HG03442 (cell line): ENCODE data around the gene RUNX1.
"Not testable (repeated sequence)": the region's sequence is repeated elsewhere in the genome, so short reads cannot be mapped to it uniquely, and the experiment has no call there.

ENCODE experiments used
- ATAC-seq: cut with Tn5 transposase; IDR thresholded peaks from one replicate; pipeline ENCODE4 v1.9.1; 2021; ENCODE audit warnings: mild to moderate bottlenecking, moderate library complexity; ENCODE audit not compliant: unreplicated experiment

RUNX1 gene

DNA sequence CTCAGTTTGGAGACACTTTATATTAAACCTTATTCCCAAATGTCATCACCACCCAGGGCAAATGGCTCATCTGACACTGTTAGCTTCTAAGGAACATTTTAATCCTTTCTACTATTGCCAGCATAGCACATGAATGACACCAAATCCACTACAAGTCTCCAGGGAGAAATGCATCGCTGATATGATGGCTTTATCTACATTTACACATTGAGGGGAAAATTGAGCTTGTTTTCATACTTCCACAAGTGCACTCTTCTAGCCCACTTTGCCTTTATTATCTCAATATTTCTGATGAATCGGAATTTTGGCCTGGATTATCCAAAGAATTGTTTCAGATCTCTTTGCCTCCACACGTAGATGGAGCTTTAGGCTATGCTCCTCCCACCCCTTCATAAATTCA is 75.4 kb downstream of the RUNX1 start:
- no peak for ATAC-seq

DNA sequence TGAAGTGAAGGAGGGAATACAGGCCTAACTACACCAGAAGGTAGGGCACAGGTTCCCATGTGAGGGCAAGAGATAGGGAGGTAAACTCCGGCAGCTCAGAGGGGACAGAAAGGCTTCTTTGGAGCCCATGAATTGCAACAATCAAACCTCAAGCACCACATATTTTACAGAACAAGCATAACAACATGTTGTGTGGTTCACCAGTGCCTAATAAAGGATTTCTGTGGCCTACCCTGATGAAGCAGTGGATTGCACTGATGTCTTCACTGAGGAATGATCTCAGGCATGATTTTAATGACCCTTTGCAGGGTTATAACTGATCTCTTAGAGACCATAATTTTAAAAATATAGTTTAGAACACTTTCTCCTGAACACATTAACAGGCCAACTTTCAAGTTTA is 77.4 kb downstream of the RUNX1 start:
- no peak for ATAC-seq

DNA sequence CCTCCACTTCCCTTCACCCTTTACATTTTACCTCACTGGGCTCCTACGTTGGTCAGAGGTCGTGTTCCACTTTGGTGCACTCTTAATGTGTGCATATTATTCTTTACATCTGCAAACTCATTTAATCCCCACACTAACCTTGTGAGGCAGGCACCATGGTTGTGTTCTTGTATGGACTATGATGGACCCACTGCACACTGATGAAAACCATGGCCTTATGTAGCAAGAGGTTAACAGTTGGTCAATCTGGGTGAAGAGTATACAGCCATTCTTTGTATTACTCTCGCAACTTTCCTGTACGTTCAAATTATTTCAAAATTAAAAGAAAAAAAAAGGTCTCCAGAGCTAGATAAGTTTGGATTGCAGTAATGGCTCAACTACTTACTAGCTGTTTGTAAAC is 78.5 kb downstream of the RUNX1 start:
- no peak for ATAC-seq

DNA sequence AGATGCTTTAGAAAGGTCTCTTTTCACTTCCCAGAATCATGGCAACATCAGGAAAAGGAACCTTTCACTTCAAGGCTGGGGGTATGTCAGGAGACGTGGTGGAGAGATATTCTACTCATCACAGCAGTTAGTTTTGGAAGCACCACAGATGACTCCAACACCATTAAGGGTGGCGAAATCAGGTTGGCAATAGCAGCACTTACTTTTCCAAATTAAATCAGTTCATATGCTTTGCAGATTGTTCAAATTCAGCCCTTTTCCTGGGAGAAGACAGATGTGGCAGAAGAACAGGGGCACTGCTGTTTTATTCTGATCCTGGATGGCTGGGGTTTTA is 79.0 kb downstream of the RUNX1 start:
- ATAC-seq = no peak

DNA sequence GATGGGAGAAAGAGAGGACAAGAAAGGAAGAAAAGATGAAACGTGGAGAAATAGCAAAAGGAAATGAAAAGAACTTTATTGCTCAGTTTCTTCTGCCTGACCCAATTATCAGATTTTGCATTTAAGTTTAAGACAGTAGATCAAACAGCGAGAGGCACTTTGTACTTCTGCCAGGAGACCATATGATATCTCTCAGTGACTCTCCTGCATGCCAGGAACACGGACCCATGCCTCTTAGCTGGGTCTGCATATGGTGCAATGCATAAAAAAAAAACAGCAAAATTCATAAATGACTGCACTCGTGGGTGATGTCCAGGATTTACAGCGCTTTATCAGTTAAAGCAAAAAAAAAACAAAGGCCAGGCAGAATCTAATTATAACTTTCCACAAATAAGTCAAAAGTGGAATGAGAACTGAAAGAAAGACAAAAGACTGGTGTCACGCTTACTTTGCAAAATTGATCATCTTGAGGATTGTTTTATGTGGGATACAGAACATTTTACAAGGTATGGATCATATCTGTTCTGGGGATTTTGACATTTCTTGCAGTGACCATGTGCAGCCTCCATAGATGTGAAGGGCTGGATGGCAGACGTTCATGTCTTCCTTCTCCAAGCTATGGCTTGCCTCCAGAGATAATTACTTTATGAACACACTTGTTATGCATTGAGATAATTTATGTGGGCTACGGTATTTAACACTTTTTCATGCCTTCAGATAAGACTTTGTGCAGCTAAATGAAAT is 79.5 kb downstream of the RUNX1 start:
- ATAC-seq = no peak

DNA sequence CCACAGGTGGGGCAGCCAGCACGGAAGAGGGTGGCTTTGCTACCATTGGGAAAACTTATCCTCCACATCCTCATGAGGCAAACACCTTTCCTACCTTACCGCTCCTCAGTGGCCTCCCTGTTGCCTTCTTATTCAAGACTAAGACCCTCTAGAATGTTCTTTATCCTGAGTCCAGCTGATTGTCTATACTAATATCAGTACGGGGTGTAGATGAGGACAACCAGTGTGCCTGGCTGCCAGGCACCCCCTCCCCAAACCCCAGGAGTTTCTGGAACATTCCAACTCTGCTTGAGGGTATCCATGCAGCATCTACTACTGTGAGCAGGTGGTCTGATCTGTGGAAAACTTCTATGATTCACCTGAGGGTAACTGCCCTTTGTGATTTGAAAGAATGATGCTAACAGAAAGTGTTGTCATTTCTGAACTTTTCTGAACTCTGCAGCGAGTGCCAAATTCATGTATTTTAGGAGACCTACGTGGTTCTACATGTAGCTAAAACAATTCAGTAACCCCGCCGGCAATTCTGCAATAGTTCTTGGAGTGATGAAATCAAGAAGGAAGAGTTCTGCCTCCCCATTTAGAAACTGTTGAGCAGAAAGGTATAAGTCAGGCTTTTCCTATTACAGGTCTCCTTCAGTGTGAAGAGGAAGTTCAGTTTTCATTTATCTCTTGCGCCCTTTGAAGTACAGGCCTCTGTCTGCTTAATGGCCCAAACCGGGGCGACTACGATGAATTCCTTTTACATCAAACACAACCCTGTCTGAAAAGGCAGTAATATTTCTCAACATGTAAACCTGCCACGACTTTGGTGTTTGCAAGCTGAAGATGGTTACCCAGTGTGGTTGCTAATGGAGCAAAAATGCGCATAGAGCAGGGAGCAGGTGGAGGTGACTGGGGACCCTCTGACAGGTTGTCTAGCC is 80.4 kb downstream of the RUNX1 start:
- no peak for ATAC-seq

DNA sequence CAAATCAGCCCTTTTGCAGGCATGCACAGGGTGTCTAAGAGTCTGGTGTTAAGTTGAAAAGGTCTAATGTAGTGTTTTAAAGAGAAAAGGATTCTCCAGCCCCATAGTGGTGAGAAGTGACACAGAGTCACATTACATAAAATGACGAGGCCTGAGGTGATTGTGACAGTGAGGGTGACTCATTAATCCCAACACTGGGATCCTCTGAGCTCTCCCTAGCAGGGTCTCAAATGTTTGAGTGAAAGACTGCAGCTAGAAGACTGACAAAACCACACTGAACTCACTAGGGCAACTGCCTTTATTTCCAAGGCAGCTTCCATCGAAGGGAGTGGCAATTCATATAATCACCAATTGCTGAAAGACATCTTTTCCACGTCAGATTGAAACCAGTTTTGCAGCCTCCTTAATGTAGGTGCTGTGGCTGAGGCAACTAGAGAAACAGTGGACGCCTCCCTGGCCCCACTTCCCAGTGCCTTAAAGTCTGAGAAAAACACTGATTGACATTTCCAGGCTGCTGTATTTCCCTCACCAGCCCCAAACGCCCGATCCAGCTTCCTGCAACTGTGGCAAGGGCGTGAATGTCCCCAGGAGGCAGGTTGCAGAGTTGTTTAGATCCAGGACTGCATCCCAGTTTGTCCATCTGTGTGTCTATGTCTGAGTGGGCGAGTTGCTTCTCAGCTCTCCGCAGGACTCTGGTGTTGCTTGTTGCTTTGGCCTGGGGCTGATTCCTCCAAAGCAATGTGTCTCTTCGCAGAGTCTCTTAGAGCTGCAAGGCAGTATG is 81.4 kb downstream of the RUNX1 start:
- ATAC-seq = no peak

DNA sequence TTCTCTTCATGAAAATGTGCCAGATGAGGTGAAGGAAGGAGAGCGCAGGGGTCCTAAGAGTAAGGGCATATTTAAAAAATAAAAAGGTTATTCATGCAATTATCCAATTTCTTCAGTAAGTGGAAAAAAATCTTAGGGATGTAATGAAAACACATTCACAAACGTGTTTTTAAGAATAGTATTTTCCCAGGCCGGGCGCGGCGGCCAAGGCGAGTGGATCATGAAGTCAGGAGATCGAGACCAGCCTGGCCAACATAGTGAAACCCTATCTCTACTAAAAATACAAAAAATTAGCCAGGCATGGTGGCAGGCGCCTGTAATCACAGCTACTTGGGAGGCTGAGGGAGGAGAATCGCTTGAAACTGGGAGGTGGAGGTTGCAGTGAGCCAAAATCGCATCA is 82.2 kb downstream of the RUNX1 start:
- not testable (repeated sequence) for ATAC-seq

DNA sequence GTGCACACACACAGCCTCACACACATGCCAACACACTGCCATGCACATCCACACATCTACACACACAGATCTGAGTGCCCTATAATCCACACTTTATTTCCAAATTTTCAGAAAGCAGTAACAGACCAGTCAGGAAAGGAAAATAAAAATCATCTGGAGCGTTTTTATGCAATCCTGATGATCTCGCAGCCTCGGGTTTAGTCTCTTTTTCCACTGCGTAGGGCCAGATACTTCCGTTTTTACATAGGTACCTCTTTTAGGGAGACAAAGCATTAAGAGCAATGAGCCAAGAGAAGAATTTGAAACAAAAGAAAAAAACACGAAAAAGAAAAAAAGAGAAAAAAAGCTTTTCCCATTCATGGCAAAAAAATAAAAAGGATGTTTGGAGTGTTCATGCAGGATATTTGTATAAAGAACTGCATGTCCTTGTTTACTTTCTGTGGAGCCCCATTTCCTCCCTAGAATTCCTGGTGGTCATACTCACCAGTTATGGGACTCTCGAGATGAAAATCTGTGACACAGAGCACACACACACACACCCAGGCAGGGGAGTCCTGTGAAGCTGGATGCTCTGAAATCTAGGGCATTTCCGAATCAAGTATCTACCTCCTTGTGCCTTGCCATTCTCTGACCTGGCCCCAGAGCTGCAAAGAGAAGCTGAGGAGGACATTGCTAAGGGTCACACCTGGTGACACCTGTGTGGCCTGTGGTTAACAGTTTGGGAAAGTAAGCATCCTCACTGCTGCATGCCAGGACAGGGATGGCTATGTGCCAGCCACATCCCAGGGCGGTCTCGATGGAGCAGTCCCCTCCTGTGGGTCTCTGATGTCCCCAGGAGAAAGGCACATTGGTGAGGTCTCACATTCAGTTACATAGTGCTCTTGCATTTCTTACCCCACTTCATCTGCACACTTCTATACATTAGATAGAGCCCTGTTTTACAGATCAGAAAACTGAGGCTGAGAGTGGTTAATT is 83.6 kb downstream of the RUNX1 start:
- ATAC-seq = no peak

DNA sequence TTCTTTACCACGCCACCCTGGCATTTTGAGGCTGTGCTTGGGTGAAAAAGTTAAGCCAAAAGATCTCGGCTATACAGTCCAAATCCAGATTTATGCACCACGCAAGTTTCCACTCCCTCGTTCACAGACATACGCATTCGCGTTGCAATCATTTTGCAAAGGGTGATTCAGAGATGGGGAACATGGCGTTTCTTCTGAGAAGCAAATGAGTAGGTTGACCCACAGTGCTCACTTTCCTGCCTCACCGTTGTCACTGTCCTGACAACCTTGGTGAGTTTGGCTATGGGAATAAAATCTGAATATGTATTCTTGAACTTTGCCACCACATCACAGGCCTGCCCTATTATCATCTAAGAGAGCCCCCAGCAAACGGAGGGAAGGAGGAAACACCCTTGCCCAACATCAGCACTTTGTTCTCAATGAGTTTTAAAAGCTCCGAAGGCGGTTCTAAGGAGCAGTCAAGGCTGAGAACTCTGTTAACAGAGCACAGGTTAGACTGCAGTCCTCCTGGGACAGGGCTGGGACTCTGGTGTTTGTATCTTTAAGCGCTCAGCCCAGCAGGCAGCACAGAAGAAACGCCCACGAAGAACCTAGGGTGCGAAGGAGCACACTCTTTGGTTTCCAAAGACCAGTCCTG is 86.4 kb downstream of the RUNX1 start:
- no peak for ATAC-seq

DNA sequence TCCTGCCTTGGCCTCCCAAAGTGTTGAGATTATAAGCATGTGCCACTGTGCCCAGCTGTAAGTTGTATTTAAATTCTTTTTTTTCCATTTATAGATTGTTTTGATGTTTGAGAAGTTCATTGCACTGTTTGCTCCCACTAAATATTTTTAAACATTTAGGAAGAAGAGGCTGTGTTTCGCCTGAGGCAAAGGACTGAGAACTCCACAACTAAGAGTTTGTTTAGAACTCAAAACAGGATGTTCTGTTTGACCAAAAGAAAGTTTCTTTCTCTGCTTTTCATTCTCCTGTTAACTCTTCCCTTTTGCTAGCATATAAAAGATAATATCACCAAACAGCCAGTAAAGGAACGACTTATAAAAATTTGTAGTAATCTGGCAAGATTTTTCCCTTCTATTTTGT is 87.0 kb downstream of the RUNX1 start:
- no peak for ATAC-seq

DNA sequence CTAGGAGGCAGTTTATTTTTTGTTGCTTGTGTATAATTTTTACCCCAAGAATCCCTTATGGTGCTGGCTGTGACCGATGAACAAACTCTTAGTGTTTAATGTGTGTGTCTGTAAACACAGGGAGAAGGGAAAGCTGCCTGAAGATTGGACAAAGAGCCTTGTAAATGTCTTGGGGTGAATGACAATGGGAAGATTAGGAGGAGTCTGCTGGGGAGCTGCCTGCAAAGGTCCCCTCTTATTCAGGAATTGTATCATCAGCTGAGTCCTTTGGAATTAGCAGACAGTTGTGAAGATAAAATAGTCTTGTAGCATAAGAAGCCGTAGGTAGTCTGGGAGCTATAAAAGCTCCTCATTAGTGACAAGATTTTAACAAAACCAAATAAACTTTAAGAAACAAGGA is 88.4 kb downstream of the RUNX1 start:
- ATAC-seq = no peak

DNA sequence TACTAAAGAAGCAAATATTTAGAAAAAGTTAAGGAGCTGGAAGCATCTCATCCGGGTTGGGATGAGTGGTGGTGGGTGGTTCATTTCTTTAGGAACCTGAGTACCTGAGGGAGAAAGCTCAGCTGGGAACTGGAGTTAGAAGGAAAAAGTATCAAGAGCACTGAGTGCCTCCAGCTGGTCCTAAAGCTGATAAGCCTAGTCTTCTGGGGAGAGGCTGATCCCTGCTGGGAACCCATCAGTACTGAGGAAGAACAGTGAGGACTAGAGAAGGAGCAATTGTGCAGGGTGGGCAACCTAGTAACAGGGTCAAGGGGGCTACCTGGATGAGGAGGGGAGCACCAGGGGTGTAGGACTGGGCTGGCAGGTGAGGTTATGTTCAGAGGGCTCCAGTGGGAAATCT is 89.5 kb downstream of the RUNX1 start:
- ATAC-seq = no peak

DNA sequence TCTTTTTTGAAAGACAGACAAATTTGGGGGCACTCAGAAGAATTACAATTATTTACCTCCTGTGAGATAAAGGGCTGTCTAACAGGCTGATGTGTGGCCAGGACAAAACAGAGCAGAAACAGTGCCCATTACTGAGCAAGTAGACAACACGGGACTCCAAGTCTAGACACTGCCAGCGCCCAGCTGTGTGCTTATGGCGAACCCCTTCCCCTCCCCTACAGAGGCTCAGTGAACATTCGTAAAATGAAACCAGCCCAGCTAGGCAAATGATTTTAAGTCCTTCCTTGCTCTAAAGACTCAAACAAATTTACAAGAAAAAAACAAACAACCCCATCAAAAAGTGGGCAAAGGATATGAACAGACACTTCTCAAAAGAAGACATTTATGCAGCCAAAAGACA is 91.1 kb downstream of the RUNX1 start:
- no peak for ATAC-seq

DNA sequence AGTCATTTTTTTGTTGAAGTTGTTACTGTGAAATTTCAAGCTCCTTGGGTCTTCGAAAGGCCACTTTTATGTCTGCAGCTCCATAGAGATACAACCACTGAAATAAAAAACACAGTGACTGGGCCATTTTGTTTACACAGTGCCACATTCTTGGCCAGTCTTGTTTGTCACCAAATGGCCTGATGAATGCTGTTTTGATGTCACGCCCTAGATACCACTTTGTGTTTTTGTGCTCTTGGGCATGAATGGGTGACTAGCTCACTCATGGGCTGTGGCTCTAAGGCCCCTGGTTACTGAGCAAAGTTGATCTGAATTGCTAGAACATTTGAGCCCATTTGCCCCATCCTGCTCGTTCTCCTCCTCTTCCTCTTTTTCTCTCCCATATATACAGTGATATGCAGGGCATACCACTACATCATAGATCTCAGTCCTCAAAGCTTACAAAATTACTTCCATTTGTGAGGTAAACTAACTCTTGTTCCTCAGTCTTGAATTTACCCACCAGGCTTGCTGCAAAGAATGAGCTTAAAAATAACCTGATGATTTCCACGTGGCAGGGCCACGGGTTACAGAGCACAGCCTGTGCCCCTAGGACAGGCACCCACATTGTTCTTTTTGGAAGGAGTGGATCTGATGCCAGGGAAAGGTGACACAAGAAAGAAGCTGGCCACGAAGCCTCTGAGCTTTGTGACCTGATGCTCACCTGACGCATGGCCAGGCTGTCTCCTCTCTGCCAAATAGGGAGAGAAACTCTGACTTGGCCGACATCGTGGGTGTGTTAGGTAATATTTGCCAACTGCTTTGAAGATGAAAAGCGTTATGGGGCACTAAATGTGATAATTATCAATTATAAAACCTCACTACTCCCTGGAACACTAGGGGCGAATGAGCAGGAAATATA is 92.4 kb downstream of the RUNX1 start:
- no peak for ATAC-seq

DNA sequence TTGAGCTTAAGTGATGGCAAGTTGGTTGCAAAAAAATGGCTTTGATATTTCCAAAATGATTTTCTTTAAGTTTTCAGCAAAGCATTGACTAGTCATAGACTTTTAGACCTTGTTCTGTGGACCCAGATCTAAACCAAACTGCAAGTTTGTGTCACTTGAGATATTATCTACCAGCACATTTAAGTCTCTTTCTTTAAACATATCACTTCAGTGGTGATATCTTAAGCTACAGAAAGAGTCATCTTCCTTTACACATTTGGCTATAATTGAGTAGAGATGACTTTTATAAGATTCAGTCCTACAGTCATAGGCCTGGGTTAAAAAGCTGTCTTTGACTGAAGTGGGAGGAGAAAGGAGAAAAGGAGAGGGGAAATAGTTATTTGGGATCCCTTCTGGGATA is 95.2 kb downstream of the RUNX1 start:
- ATAC-seq = no peak

DNA sequence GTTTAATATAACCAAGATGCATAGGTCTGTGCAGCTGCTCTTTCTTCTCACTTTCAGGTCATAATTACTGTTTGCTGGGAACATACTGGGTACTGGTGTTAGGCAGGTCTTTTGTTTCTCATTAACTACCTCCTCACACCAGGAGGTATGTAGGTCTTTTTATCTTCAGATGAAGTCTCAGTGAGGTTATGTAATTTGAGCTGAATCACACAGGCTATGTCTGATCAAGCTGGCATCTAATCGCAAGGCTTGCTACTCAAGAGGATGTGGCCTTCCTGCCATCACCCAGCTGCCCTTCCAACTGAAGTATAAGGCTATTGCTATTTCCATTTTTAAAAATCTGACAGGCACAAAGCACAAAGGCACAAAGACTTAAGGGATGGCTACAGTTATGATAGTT is 96.4 kb downstream of the RUNX1 start:
- no peak for ATAC-seq

DNA sequence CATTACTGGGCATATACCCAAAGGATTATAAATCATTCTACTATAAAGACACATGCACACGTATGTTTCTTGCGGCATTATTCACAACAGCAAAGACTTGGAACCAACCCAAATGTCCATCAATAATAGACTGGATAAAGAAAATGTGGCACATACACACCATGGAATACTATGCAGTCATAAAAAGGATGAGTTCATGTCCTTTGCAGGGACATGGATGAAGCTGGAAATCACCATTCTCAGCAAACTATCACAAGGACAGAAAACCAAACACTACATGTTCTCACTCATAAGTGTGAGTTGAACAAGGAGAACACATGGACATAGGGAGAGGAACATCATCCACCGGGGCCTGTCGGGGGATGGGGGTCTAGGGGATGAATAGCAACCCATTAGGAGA is 97.2 kb downstream of the RUNX1 start:
- ATAC-seq = not testable (repeated sequence)

DNA sequence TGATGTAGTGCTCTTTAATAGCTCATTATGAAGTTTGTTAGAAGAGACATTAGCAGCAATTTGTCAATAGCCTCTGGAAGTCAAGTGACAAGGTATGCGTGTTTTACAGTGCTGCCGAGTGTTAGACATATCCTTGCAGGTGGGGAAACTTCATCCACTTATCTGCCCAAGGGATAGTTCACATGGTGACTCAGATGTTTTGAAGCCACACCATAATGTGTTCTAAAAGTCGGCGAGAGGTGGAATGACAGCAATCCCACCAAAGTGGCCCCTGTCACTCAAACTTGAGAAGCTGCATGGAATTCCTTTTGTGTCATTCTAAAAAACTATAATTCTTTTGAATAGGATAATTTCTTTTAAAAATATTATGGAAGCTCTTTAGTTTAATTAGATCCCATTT is 98.1 kb downstream of the RUNX1 start:
- ATAC-seq = no peak
